PFSK-1 (cell line): ENCODE measurements around the gene SYP.

Source experiments
- FOXP2 ChIP-seq: optimal IDR thresholded peaks from 2 replicates; pipeline ENCODE3; 2011; ENCODE audit warnings: borderline replicate concordance, control low read depth, inconsistent platforms; ENCODE audit not compliant: insufficient read depth; ENCODE audit errors: extremely low read length, extremely low read depth
- POLR2AphosphoS5 ChIP-seq: IDR thresholded peaks from 2 replicates; pipeline ENCODE4 v1.6.1; 2012; ENCODE audit warnings: low read depth, mild to moderate bottlenecking, control low read depth, low read length, moderate library complexity
- REST ChIP-seq, 2 experiments: IDR thresholded peaks; 2 replicates each; pipeline versions ENCODE4 v1.6.1 to v1.8.0; 2011 to 2012; ENCODE audit warnings: low read depth in 2 of 2, low read length in 2 of 2, control low read depth in 1 of 2, inconsistent platforms in 1 of 2, mild to moderate bottlenecking in 1 of 2, moderate library complexity in 1 of 2; ENCODE audit not compliant: insufficient read depth in 1 of 2
- SIN3A ChIP-seq: IDR thresholded peaks from 2 replicates; pipeline ENCODE4 v1.6.1; 2012; ENCODE audit warnings: mild to moderate bottlenecking, low read length, moderate library complexity, borderline replicate concordance; ENCODE audit not compliant: insufficient read depth
- TAF1 ChIP-seq: IDR thresholded peaks from 2 replicates; pipeline ENCODE4 v1.6.1; 2012; ENCODE audit warnings: low read length, control low read depth, borderline replicate concordance; ENCODE audit not compliant: insufficient read depth

GRCh38 chrX:49188468-49189076 is 11.4 kb downstream of the SYP start:
- TF ChIP-seq REST (IDR thresholded peaks at IDR 0.05; ENCODE audit: insufficient read depth in 1 of 2, low read depth in 2 of 2, low read length in 2 of 2) = no peak
- TF ChIP-seq TAF1 = no peak
- TF ChIP-seq POLR2AphosphoS5 = no peak
- TF ChIP-seq SIN3A = no peak
- no peak for TF ChIP-seq FOXP2
